HCT116 (cell line): ENCODE measurements around the gene ESPN. TPM values are rescaled to one million over a fixed set of nuclear protein-coding genes. Genes with fewer than 3 reads are reported as not detected.
A peak's percentile ranks its signal among the peaks of the same experiment; 100 is the strongest.

Source experiments
- ATAC-seq: fragments of 200-7000 bp; cut with Tn5 transposase; 2 replicates; pipeline ENCODE4 v1.9.1; 2020; ENCODE audit warnings: mild to moderate bottlenecking, moderate library complexity
- BruUV-seq: library from RNA; stranded (reverse); fragments of 400-500 nt; replicated peaks from 2 replicates; lab custom pipeline; 2021; lab: Mats Ljungman, UMichigan
- CTCF ChIA-PET: fragments of 300-600 bp; sonication (Branson Sonifier 250); formaldehyde crosslinking; loops from one replicate; lab custom pipeline; 2021; ENCODE audit warnings: antibody characterized with exemption; lab: Charles Lee
- POLR2A ChIA-PET: fragments of 300-600, 350-600 bp; sonication (Branson Sonifier 250); formaldehyde crosslinking; loops from one replicate; lab custom pipeline; 2021; ENCODE audit warnings: antibody characterized with exemption; lab: Charles Lee
- RAD21 ChIA-PET, 2 experiments: fragments of 300-600 bp; sonication (Branson Sonifier 250); formaldehyde crosslinking; loops; one replicate each; lab custom pipeline; 2023; ENCODE audit warnings: low total read pairs in 2 of 2; ENCODE audit not compliant: uncharacterized antibody in 2 of 2, unreplicated experiment in 2 of 2, low non-redundant PET in 1 of 2; lab: Charles Lee
- DNase-seq: peaks from one replicate; pipeline ENCODE4 v3.0.0-alpha.2; 2010; ENCODE audit warnings: low read depth, low spot score
- H2AFZ ChIP-seq: fragments of 200-600 bp; shearing (Covaris generic), sonication (generic); 2 replicates; pipeline ENCODE4 v1.6.1; 2017; ENCODE audit warnings: low read depth, mixed run types, mixed read lengths, antibody characterized with exemption, low read length; ENCODE audit not compliant: poor library complexity, severe bottlenecking
- H3K27ac ChIP-seq: 2 replicates; pipeline ENCODE4 v1.5.1; 2012; ENCODE audit warnings: low read depth, low read length
- H3K27me3 ChIP-seq: fragments of 200-600 bp; sonication (generic); 2 replicates; pipeline ENCODE4 v1.6.1; 2016; ENCODE audit warnings: mixed run types, low read length, mixed read lengths; ENCODE audit not compliant: insufficient read depth
- H3K36me3 ChIP-seq, 2 experiments: fragments of 200-500 bp in 1 of 2; fragments of 200-600 bp in 1 of 2; sonication (Bioruptor generic) in 1 of 2; sonication (generic) in 1 of 2; 2 replicates each; pipeline versions ENCODE4 v1.5.1 to v1.6.1; 2014 to 2016; ENCODE audit warnings: low read length in 2 of 2, inconsistent platforms in 1 of 2, mixed read lengths in 1 of 2, mixed run types in 1 of 2; ENCODE audit not compliant: insufficient read depth in 2 of 2, control insufficient read depth in 1 of 2
- H3K4me1 ChIP-seq, 2 experiments: fragments of 200-600 bp in 1 of 2; sonication (generic) in 1 of 2; 2 replicates each; pipeline versions ENCODE4 v1.5.1 to v1.6.1; 2012 to 2017; ENCODE audit warnings: low read length in 2 of 2, inconsistent platforms in 1 of 2, mild to moderate bottlenecking in 1 of 2, mixed read lengths in 1 of 2, mixed run types in 1 of 2, moderate library complexity in 1 of 2; ENCODE audit not compliant: insufficient read depth in 2 of 2, control insufficient read depth in 1 of 2
- H3K4me2 ChIP-seq: fragments of 200-600 bp; sonication (generic); 2 replicates; pipeline ENCODE4 v1.6.1; 2017; ENCODE audit warnings: mixed run types, low read length, mixed read lengths
- H3K4me3 ChIP-seq, 2 experiments: fragments of 200-600 bp in 1 of 2; sonication (generic) in 1 of 2; replicated peaks in 1 of 2; 2 replicates each; pipeline ENCODE4 v1.5.1; 2011 to 2016; ENCODE audit warnings: low read length in 2 of 2, control low read depth in 1 of 2, low read depth in 1 of 2, mild to moderate bottlenecking in 1 of 2, mixed read lengths in 1 of 2, mixed run types in 1 of 2
- H3K79me2 ChIP-seq: fragments of 200-600 bp; sonication (generic); 2 replicates; pipeline ENCODE4 v1.6.1; 2017; ENCODE audit warnings: mild to moderate bottlenecking, mixed run types, low read length, moderate library complexity, mixed read lengths; ENCODE audit not compliant: insufficient read depth
- H3K9ac ChIP-seq: fragments of 200-600 bp; sonication (generic); 2 replicates; pipeline ENCODE4 v1.6.1; 2016; ENCODE audit warnings: low read length, mixed read lengths
- H3K9me2 ChIP-seq: fragments of 200-600 bp; sonication (generic), shearing (Covaris generic); 2 replicates; pipeline ENCODE4 v1.6.1; 2017; ENCODE audit warnings: mixed run types, mild to moderate bottlenecking, moderate library complexity; ENCODE audit not compliant: insufficient read depth
- H3K9me3 ChIP-seq, 2 experiments: fragments of 200-500 bp in 1 of 2; fragments of 200-600 bp in 1 of 2; sonication (Bioruptor generic) in 1 of 2; sonication (generic) in 1 of 2; 2 replicates each; pipeline ENCODE4 v1.6.1; 2014 to 2017; ENCODE audit warnings: low read length in 2 of 2, mixed read lengths in 2 of 2, inconsistent platforms in 1 of 2, low read depth in 1 of 2, mild to moderate bottlenecking in 1 of 2, mixed run types in 1 of 2, moderate library complexity in 1 of 2; ENCODE audit not compliant: control insufficient read depth in 1 of 2, insufficient read depth in 1 of 2
- H4K20me1 ChIP-seq: fragments of 200-600 bp; sonication (generic), shearing (Covaris generic); 2 replicates; pipeline ENCODE4 v1.6.1; 2017; ENCODE audit warnings: mixed run types, mild to moderate bottlenecking, moderate library complexity; ENCODE audit not compliant: insufficient read depth
- CBX3 ChIP-seq: IDR thresholded peaks from 2 replicates; pipeline ENCODE4 v1.6.1; 2012; ENCODE audit warnings: low read depth
- CEBPB ChIP-seq: IDR thresholded peaks from 2 replicates; pipeline ENCODE4 v1.6.1; 2012; ENCODE audit warnings: low read depth
- POLR2AphosphoS5 ChIP-seq: IDR thresholded peaks from 2 replicates; pipeline ENCODE4 v1.6.1; 2011; ENCODE audit warnings: mild to moderate bottlenecking, low read depth, low read length, moderate library complexity
- TCF7L2 ChIP-seq: IDR thresholded peaks from 2 replicates; pipeline ENCODE4 v1.7.0; 2011; ENCODE audit warnings: borderline replicate concordance, inconsistent platforms; ENCODE audit not compliant: insufficient read depth, insufficient read length; ENCODE audit errors: extremely low read depth
- ZBTB33 ChIP-seq: IDR thresholded peaks from 2 replicates; pipeline ENCODE4 v1.6.1; 2011; ENCODE audit warnings: mild to moderate bottlenecking, low read length, moderate library complexity; ENCODE audit not compliant: insufficient replicate concordance; ENCODE audit errors: extremely low read depth
- ZFX ChIP-seq: fragments of 450-650 bp; IDR thresholded peaks from 2 replicates; pipeline ENCODE4 v1.6.1; 2017
- ZNF274 ChIP-seq: fragments of 200-500 bp; sonication (Bioruptor generic); IDR thresholded peaks from 2 replicates; pipeline ENCODE4 v1.6.1; 2014; ENCODE audit warnings: mild to moderate bottlenecking, low read depth, low read length, inconsistent platforms
- intact Hi-C: fragments of 100-400 bp; cut with micrococcal nuclease; formaldehyde crosslinking; loops from 2 replicates; pipeline ENCODE4 v1.10.0; 2022
- total RNA-seq: library from RNA; stranded (reverse); gene quantifications from one replicate; pipeline ENCODE4 v1.2.1, GENCODE V29; 2021; ENCODE audit not compliant: unreplicated experiment

ESPN gene
- total RNA-seq, 1 experiment from 2014 or later = 114 TPM

- Histone ChIP-seq H3K9ac (peak overlapping the region; percentile 76), H3K27me3 (no peaks in the 10 kb centered on the region), H2AFZ (no peak overlapping the region), H4K20me1 (no peaks in the 10 kb centered on the region), H3K9me3 (no peaks in the 10 kb centered on the region), H3K4me1 (peaks cover 16 to 57% of the 10 kb centered on the region in 2 experiments), H3K79me2 (no peaks in the 10 kb centered on the region), H3K4me2 (peak overlapping the region; percentile 95), H3K9me2 (no peaks in the 10 kb centered on the region), H3K27ac (peak overlapping the region; percentile 98), H3K4me3 (peak overlapping the region; percentile 59 to 69), H3K36me3 (no peaks in the 10 kb centered on the region)
- intact Hi-C loops = loop anchor here (10.0 kb wide), 1 partner anchor 768 kb away; no protein-coding TSS in a partner anchor
- ChIA-PET RAD21 (no interaction called here), POLR2A (no interaction called here), CTCF (interaction anchor here (1.1 to 1.7 kb wide), 2 partner anchors 23 to 78 kb away, joined by 3 to 4 read pairs; no protein-coding TSS in a partner anchor)
- TF ChIP-seq CBX3 = no peak
- ATAC-seq (no peak), DNase-seq (no peak)
- no TSS peak for BruUV-seq
Observed at GRCh38 chr1:6446665-6447015, 22.1 kb downstream of the ESPN start.

- Histone ChIP-seq H2AFZ (no peak overlapping the region), H3K36me3 (no peaks in the 10 kb centered on the region), H3K9me3 (no peaks in the 10 kb centered on the region), H3K4me2 (peak overlapping the region; percentile 95), H3K4me3 (peak overlapping the region; percentile 59 to 69), H3K9me2 (no peaks in the 10 kb centered on the region), H3K79me2 (no peaks in the 10 kb centered on the region), H4K20me1 (no peaks in the 10 kb centered on the region), H3K4me1 (peaks cover 16 to 57% of the 10 kb centered on the region in 2 experiments), H3K9ac (peak overlapping the region; percentile 76), H3K27ac (peak overlapping the region; percentile 98), H3K27me3 (no peaks in the 10 kb centered on the region)
- intact Hi-C loops = loop anchor here (10.0 kb wide), 1 partner anchor 768 kb away; no protein-coding TSS in a partner anchor
- ATAC-seq (peak; percentile 13), DNase-seq (no peak)
- POLR2A ChIA-PET = no interaction called here
- RAD21 ChIA-PET = interaction anchor here in 1 of 2 experiments (1.0 kb wide), 1 partner anchor 10 kb away, joined by 3 read pairs; no protein-coding TSS in a partner anchor
- TF ChIP-seq ZFX (peak; percentile 62), POLR2AphosphoS5 (peak; percentile 55; the same call in 1 of the 2 replicates), ZNF274 (no peak), ZBTB33 (no peak), CEBPB (no peak), TCF7L2 (peak; percentile 57)
- BruUV-seq = TSS peak; percentile 82
- CTCF ChIA-PET = interaction anchor here (1.1 to 3.1 kb wide), 11 partner anchors 9 to 1200 kb away, joined by 3 to 18 read pairs (median 4); no protein-coding TSS in a partner anchor
Observed at GRCh38 chr1:6447016-6447817, 22.6 kb downstream of the ESPN start.
